ENCODE data around the gene DUSP1. TPM values are rescaled to one million over a fixed set of nuclear protein-coding genes. Genes with fewer than 3 reads are reported as not detected.

DUSP1 gene
- total and polyA plus RNA-seq, 2 of the 13 experiments (the other 11 are each of a cell fraction or from before 2014, with no cell fraction given), result 27.1 to 55.5 TPM

GRCh38 chr5:172777881-172778814 is 7.2 kb upstream of the DUSP1 start (continued):
- TF ChIP-seq CREM (IDR thresholded peaks at IDR 0.05) (peak; percentile 61; the same call in 1 of the 2 replicates), CREM (CRISPR knock-in tag; IDR thresholded peaks at IDR 0.05) (no peak), ZNF101 (CRISPR knock-in tag; IDR thresholded peaks at IDR 0.05; ENCODE audit: borderline replicate concordance, low read depth) (no peak), SAFB2 (CRISPR knock-in tag; IDR thresholded peaks at IDR 0.05; ENCODE audit: borderline replicate concordance, low read depth) (no peak), MYC (CRISPR knock-in tag; IDR thresholded peaks at IDR 0.05; ENCODE audit: borderline replicate concordance) (peak; percentile 52; the same call in 1 of the 2 replicates), ATF2 (CRISPR knock-in tag; IDR thresholded peaks at IDR 0.05) (peak; percentile 94), HNF4G (IDR thresholded peaks at IDR 0.05; ENCODE audit: borderline replicate concordance, low read depth, low read length) (peak; percentile 48; the same call in 1 of the 2 replicates), HNF4G (CRISPR knock-in tag; IDR thresholded peaks at IDR 0.05; ENCODE audit: borderline replicate concordance, low read depth) (peak; percentile 43; the same call in 1 of the 2 replicates), ZMYM3 (CRISPR knock-in tag; IDR thresholded peaks at IDR 0.05) (peak; percentile 96), ZNF276 (CRISPR knock-in tag; IDR thresholded peaks at IDR 0.05; ENCODE audit: low read depth) (no peak), BCL6 (CRISPR knock-in tag; IDR thresholded peaks at IDR 0.05) (peak; percentile 85), BRD4 (CRISPR knock-in tag; IDR thresholded peaks at IDR 0.05) (0 out of 2 replicates have a peak, but pooled peaks have one; percentile 32), TIGD3 (CRISPR knock-in tag; IDR thresholded peaks at IDR 0.05; ENCODE audit: borderline replicate concordance) (peak; percentile 49; the same call in 1 of the 2 replicates), CBX1 (IDR thresholded peaks at IDR 0.05; ENCODE audit: low read depth) (peak; percentile 27), FOXK1 (CRISPR knock-in tag; IDR thresholded peaks at IDR 0.05; ENCODE audit: borderline replicate concordance, low read depth) (peak; percentile 70; the same call in 1 of the 2 replicates), SOX6 (IDR thresholded peaks at IDR 0.05) (no peak), SOX6 (CRISPR knock-in tag; IDR thresholded peaks at IDR 0.05) (peak; percentile 92), POGZ (CRISPR knock-in tag; IDR thresholded peaks at IDR 0.05) (peak; percentile 66), SKIL (CRISPR knock-in tag; IDR thresholded peaks at IDR 0.05; ENCODE audit: borderline replicate concordance) (peak; percentile 64; the same call in 1 of the 2 replicates), ZNF550 (CRISPR knock-in tag; IDR thresholded peaks at IDR 0.05; ENCODE audit: borderline replicate concordance) (no peak), ZNF343 (CRISPR knock-in tag; IDR thresholded peaks at IDR 0.05) (no peak; the same call in 1 of the 2 replicates), RXRB (CRISPR knock-in tag; IDR thresholded peaks at IDR 0.05; ENCODE audit: borderline replicate concordance) (peak; percentile 98)
